H1 (cell line): ENCODE data around the gene COL6A5. TPM values are rescaled to one million over a fixed set of nuclear protein-coding genes. Genes with fewer than 3 reads are reported as not detected.

Source experiments
- ASH2L ChIP-seq: fragments of 200-600, 300-600 bp; sonication (generic); IDR thresholded peaks from one replicate; pipeline ENCODE4 v1.7.1; 2017; ENCODE audit warnings: low read length
- CHD7 ChIP-seq: fragments of 300-600 bp; sonication (generic); IDR thresholded peaks from 2 replicates; pipeline ENCODE4 v1.7.1; 2012; ENCODE audit warnings: low read length, moderate library complexity, mild to moderate bottlenecking, inconsistent platforms; ENCODE audit not compliant: insufficient replicate concordance
- KDM1A ChIP-seq: fragments of 200-600, 300-600 bp; sonication (generic); IDR thresholded peaks from 2 replicates; pipeline ENCODE4 v1.7.1; 2016; ENCODE audit warnings: mild to moderate bottlenecking, low read length, borderline replicate concordance
- KDM5A ChIP-seq: fragments of 200-600 bp; IDR thresholded peaks from 2 replicates; pipeline ENCODE4 v1.7.1; 2012; ENCODE audit warnings: mild to moderate bottlenecking, low read length, inconsistent platforms, mixed read lengths
- SAP30 ChIP-seq: fragments of 300-600 bp; sonication (generic); IDR thresholded peaks from 2 replicates; pipeline ENCODE4 v1.7.1; 2012; ENCODE audit warnings: low read length, moderate library complexity, mild to moderate bottlenecking, inconsistent platforms; ENCODE audit not compliant: insufficient read depth, insufficient replicate concordance
- SIN3A ChIP-seq, 2 experiments: IDR thresholded peaks in 1 of 2; conservative IDR thresholded peaks in 1 of 2; 2 replicates each; pipeline ENCODE4 v1.6.1; 2011 to 2012; ENCODE audit warnings: low read length in 2 of 2, improper control_type of control experiment in 1 of 2, low read depth in 1 of 2, mild to moderate bottlenecking in 1 of 2
- TBP ChIP-seq: IDR thresholded peaks from 2 replicates; pipeline ENCODE4 v1.6.1; 2011; ENCODE audit warnings: low read depth, low read length, improper control_type of control experiment
- USF2 ChIP-seq: IDR thresholded peaks from 2 replicates; pipeline ENCODE4 v1.6.1; 2011; ENCODE audit warnings: low read length, improper control_type of control experiment
- polyA plus RNA-seq, 7 experiments: library from polyadenylated mRNA; depleted of rRNA in 3 of 7; stranded (reverse) in 5 of 7; unstranded in 2 of 7; fragments of >200 nt in 5 of 7; fragments of 200-250 nt in 2 of 7; gene quantifications; 1 replicate in 5 of 7; 2 replicates in 1 of 7; 4 replicates in 1 of 7; pipeline versions ENCODE4 v1.2.1 to v1.2.3, GENCODE V29; 2011 to 2013; ENCODE audit warnings: missing spikeins in 2 of 7, mixed read lengths in 2 of 7
- total RNA-seq: library from RNA; stranded (reverse); fragmentation: NEBNext Ultra II Directional; extraction: Animal tissue kit (Norgen Biotek cat#: 25700); gene quantifications from 2 replicates; pipeline ENCODE4 v1.2.1, GENCODE V29; 2021

COL6A5 gene
- total and polyA plus RNA-seq, 2 of the 8 experiments (the other 6 are each of a cell fraction or from before 2014, with no cell fraction given): 0.05 to 0.06 TPM

- TF ChIP-seq CHD7 (no peak), SAP30 (no peak), KDM5A (no peak), TBP (no peak), KDM1A (no peak), USF2 (no peak), SIN3A (conservative IDR thresholded peaks at IDR 0.05 in 1 of 2, IDR thresholded peaks at IDR 0.05 in 1 of 2; ENCODE audit: low read depth in 1 of 2, low read length in 2 of 2) (no peak), ASH2L (no peak)
Observed at GRCh38 chr3:130383424-130383823, 38.0 kb downstream of the COL6A5 start (continued).
